Stimulated activated CD8-positive, alpha-beta memory T cell treated with anti-CD3 and anti-CD28 coated beads, Interleukin-15, amount 100 ng/mL, for 48 hours (primary cell): ENCODE data around the gene CENPC.
A peak's percentile ranks its signal among the peaks of the same experiment; 100 is the strongest.
"Not testable (repeated sequence)": the region's sequence is repeated elsewhere in the genome, so short reads cannot be mapped to it uniquely, and the experiment has no call there.

ENCODE experiments used
- DNase-seq, 2 donors: peaks; one replicate each; pipeline ENCODE4 v3.0.0-alpha.2; 2020; ENCODE audit warnings: low read depth in 2 of 2

The CENPC gene

GRCh38 chr4:67545199-67546003 is at the start of gene CENPC:
Gene CENPC (minus strand): TSS chr4:67545503. CDS start chr4:67545355, 148 bp downstream.
- peak; percentile 93 for DNase-seq

- no peak for DNase-seq
These were observed 48.5 kb upstream of the CENPC start for GRCh38 chr4:67593741-67594175.

GRCh38 chr4:67587156-67587555 is 41.9 kb upstream of the CENPC start:
- no peak for DNase-seq

- DNase-seq, result no peak
These were observed 39.2 kb upstream of the CENPC start for GRCh38 chr4:67584496-67584895.

GRCh38 chr4:67581913-67582312 is 36.6 kb upstream of the CENPC start:
- no peak for DNase-seq

GRCh38 chr4:67581208-67581857 is 36.0 kb upstream of the CENPC start:
- no peak for DNase-seq

GRCh38 chr4:67580577-67580976 is 35.3 kb upstream of the CENPC start:
- no peak for DNase-seq

GRCh38 chr4:67576538-67576937 is 31.2 kb upstream of the CENPC start:
- no peak for DNase-seq

GRCh38 chr4:67576059-67576466 is 30.8 kb upstream of the CENPC start:
- no peak for DNase-seq

GRCh38 chr4:67575232-67576058 is 30.1 kb upstream of the CENPC start:
- no peak for DNase-seq

- no peak for DNase-seq
These were observed 27.9 kb upstream of the CENPC start for GRCh38 chr4:67573193-67573592.

GRCh38 chr4:67571975-67572374 is 26.7 kb upstream of the CENPC start:
- no peak for DNase-seq

GRCh38 chr4:67570537-67570936 is 25.2 kb upstream of the CENPC start:
- no peak for DNase-seq

GRCh38 chr4:67568820-67569219 is 23.5 kb upstream of the CENPC start:
- no peak for DNase-seq

GRCh38 chr4:67566335-67566734 is 21.0 kb upstream of the CENPC start:
- no peak for DNase-seq

- DNase-seq, result no peak
These were observed 20.0 kb upstream of the CENPC start for GRCh38 chr4:67565284-67565683.

- no peak for DNase-seq
These were observed 13.2 kb upstream of the CENPC start, which contains the start of gene STAP1 for GRCh38 chr4:67558493-67558892. Gene STAP1 (plus strand): TSS chr4:67558727. CDS start chr4:67558810, 83 bp downstream.

- DNase-seq, result no peak
These were observed 11.1 kb upstream of the CENPC start for GRCh38 chr4:67556436-67556835.

GRCh38 chr4:67555447-67555846 is 10.1 kb upstream of the CENPC start:
- DNase-seq, result no peak

GRCh38 chr4:67554096-67554495 is 8.8 kb upstream of the CENPC start:
- DNase-seq, result no peak

- DNase-seq, result not testable (repeated sequence)
These were observed 7.0 kb upstream of the CENPC start for GRCh38 chr4:67552146-67552792.

GRCh38 chr4:67550857-67551256 is 5.6 kb upstream of the CENPC start:
- no peak for DNase-seq
